NB4 (cell line): ENCODE data around the gene GABRR2.

Experiments used
- CTCF ChIP-seq: IDR thresholded peaks from one replicate; pipeline ENCODE4 v1.5.1; 2012; ENCODE audit warnings: low read depth, low read length
- MAX ChIP-seq: IDR thresholded peaks from 2 replicates; pipeline ENCODE4 v1.6.1; 2011; ENCODE audit warnings: low read depth, low read length
- POLR2A ChIP-seq: IDR thresholded peaks from 2 replicates; pipeline ENCODE4 v1.6.1; 2011; ENCODE audit warnings: mild to moderate bottlenecking; ENCODE audit not compliant: insufficient read length; ENCODE audit errors: extremely low read depth

- TF ChIP-seq POLR2A (no peak), CTCF (no peak), MAX (no peak)
Observed at GRCh38 chr6:89243331-89243629, 71.8 kb downstream of the GABRR2 start.
